ENCODE results near the gene RPP30.
"Not testable (repeated sequence)": the region's sequence is repeated elsewhere in the genome, so short reads cannot be mapped to it uniquely, and the experiment has no call there.

Gene RPP30

GRCh38 chr10:90936276-90936659, 64.5 kb downstream of the RPP30 start:
- no peak overlapping the region for H3K27ac ChIP-seq
- no peak for DNase-seq (ENCODE audit: low read depth, low spot score)

- no peak overlapping the region for H3K27ac ChIP-seq
- no peak for DNase-seq (ENCODE audit: low read depth, low spot score)
Measured at GRCh38 chr10:90937645-90938258, 66.0 kb downstream of the RPP30 start.

DNA sequence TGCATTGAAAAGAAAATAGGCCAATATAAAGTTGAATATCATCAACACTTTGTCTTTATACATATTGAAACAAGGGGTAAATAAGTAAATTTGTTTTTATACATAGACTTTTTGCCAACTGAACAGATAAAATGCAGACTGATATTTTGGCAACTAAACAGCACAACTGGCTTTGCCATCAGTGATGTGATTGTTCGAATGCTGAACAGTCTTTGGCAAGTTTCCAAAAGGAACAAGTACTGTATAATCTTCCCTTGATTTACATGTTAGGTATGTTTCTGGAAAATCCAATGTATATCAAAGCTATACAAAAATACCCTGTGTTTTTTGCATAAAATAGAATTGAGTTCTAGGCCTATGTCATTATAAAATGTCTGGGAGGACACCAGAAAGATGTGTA, 67.3 kb downstream of the RPP30 start:
- no peak overlapping the region for H3K27ac ChIP-seq
- no peak for DNase-seq (ENCODE audit: low read depth, low spot score)

DNA sequence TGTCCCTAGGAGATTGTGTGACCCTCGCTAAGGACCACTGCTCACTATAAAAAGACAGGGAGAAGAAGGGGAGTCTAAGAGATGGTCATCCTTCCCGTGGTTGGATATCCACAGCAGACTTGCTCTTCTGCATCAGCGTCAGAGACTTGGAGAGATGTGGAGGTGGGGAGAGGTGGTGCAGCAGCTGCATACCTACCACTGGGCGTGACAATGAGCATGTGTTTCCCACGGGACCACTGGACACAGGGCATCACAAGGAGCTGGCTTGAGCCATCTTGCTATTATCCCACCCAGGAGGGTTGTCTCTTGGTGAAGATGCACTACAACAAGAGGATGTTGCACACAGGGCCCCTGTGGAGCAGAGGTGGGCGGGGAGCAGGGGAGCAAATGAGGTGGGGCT, 67.9 kb downstream of the RPP30 start:
- no peak overlapping the region for H3K27ac ChIP-seq
- no peak for DNase-seq (ENCODE audit: low read depth, low spot score)

DNA sequence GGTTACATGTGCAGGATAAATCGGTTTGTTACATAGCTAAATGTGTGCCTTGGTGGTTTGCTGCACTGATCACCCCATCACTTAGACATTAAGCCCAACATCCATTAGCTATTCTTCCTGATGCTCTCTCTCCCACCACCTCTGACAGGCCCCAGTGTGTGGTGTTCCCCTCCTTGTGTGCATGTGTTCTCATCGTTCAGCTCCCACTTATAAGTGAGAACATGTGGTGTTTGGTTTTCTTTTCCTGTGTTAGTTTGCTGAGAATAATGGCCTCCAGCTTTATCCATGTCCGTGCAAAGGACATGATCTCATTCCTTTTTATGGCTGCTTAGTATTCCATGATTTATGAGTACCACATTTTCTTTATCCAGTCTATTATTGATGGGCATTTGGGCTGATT, 71.2 kb downstream of the RPP30 start:
- DNase-seq (ENCODE audit: low read depth, low spot score); H3K27ac ChIP-seq: not testable (repeated sequence)

GRCh38 chr10:90944749-90945148, 73.0 kb downstream of the RPP30 start:
- no peak for DNase-seq (ENCODE audit: low read depth, low spot score)
- no peak overlapping the region for H3K27ac ChIP-seq

DNA sequence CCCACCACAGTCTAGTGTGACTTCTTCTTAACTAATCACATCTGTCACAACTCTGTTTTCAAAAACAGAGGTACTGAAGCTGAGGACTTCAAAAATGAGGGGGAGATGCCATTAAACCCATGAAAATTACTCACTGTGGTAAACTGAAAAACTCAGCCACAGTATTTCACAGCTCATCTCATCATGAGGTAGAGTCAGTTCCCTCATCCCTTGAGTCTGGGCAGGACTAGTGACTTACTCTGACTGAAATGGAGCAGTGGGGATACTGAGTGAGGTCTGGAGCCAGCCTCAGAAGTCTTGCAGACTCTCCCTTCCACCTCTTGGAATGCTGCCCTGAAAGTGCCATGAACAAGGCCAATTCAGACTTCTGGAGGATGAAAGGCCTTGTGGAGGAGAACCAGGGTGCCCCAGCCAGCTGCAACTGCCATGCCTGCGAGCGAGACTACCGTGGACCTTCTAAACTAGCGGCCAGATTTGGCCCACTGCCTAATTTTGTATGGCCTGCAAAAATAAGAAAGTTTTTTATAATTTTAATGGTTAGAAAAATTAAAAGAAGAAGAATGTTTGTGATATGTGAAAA, 73.8 kb downstream of the RPP30 start:
- DNase-seq (ENCODE audit: low read depth, low spot score), result no peak
- no peak overlapping the region for H3K27ac ChIP-seq

DNA sequence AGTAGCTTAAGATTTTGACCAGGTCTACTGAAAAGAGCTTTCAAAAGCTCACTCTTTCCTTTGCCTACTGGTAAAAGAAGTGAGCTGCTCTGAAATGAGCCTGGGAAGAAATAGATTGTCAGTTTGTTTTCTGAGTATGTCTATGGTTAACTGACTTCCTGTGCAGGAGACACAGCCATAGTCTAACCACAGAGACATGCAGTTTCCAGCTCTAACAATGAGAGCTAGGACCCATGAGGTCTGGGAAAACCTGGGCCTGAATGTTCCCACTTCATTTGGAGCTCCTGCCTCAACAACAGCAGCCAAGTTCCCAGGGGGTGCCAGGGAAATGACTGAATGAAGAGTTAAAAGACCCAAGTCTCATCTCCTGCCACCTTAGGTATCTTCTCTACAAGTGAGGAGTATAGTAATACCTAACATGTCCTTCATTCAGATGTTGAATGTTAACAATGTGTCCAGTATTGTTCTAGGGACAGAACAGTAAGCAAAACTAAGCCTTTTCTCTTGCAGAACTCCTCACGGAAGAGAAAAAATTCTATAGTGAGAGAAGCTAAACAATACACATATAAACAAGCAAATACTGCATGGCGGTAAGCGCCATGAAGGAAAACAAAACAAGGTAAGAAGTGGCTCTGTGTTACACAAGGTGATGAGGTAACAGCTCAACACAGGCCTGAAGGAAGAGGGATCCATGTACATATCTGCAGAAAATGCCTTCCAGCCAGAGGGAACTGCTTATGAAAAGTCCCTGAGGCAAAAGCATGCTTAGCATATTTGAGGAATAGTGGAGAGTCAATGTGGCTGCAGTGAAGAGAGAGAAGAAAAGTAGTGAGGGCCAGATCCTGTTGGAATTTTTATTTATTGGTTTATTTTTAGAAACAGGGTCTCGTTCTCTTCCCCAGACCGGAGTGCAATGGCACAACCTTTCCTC, 75.5 kb downstream of the RPP30 start:
- no peak overlapping the region for H3K27ac ChIP-seq
- no peak for DNase-seq (ENCODE audit: low read depth, low spot score)
